D721Med (cell line): ENCODE data around the gene VWDE.

ENCODE experiments used
- DNase-seq: peaks from one replicate; pipeline ENCODE4 v3.0.0; 2011; ENCODE audit warnings: low spot score; ENCODE audit not compliant: insufficient read length
- FAIRE-seq: peaks from 2 replicates; lab custom pipeline; 2011; peaks lifted over from hg19 to GRCh38; lab: Jason Lieb, UNC
- TF ChIP-seq, protein P1 (sequence below): IDR thresholded peaks from 2 replicates; pipeline ENCODE4 v1.5.1; 2012; ENCODE audit warnings: mild to moderate bottlenecking, control low read depth; ENCODE audit not compliant: insufficient read depth; ENCODE audit errors: missing control alignments

Gene VWDE

DNA sequence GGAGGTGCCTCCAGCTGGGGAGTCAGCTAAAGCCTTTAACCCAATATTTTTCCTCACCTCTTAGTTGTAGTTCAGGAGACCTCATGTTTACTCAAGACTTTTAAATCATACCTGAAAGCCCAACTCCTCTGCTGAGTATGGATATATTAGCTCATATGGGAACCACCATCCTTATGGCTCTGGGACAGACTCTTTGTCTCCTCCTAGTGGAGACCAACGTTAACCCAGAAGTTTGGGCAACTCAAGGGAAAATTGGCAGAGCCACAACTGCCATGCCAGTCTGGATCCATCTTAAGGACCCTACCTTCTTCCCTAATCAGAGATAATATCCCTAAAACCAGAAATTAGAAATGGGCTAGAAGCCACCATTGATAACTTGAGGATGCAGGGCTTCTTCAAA lies 111.8 kb downstream of the VWDE start:
- FAIRE-seq (no peak), DNase-seq (no peak)
- TF ChIP-seq, protein P1, sequence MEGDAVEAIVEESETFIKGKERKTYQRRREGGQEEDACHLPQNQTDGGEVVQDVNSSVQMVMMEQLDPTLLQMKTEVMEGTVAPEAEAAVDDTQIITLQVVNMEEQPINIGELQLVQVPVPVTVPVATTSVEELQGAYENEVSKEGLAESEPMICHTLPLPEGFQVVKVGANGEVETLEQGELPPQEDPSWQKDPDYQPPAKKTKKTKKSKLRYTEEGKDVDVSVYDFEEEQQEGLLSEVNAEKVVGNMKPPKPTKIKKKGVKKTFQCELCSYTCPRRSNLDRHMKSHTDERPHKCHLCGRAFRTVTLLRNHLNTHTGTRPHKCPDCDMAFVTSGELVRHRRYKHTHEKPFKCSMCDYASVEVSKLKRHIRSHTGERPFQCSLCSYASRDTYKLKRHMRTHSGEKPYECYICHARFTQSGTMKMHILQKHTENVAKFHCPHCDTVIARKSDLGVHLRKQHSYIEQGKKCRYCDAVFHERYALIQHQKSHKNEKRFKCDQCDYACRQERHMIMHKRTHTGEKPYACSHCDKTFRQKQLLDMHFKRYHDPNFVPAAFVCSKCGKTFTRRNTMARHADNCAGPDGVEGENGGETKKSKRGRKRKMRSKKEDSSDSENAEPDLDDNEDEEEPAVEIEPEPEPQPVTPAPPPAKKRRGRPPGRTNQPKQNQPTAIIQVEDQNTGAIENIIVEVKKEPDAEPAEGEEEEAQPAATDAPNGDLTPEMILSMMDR, result no peak

DNA sequence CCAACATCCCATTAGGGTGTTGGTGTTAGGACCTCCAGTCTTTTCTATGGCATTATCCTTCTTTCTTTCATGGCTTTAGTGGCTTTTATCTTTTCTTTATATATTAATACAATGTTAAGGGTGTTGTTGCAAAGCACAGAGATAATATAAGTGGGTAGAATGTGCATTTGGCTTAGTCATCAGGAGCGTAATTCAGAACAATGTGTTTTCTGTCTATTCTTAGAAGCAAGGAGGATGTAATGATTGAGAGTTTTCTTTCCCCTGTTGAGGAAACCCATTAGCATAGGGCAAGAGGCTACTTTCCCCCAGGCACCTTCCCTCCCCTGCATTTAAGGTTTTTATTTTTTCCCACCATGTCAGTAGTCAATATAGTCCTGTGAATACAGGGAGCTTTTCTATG lies 112.9 kb downstream of the VWDE start:
- DNase-seq, result no peak
- FAIRE-seq, result no peak
- TF ChIP-seq, protein P1, result no peak

DNA sequence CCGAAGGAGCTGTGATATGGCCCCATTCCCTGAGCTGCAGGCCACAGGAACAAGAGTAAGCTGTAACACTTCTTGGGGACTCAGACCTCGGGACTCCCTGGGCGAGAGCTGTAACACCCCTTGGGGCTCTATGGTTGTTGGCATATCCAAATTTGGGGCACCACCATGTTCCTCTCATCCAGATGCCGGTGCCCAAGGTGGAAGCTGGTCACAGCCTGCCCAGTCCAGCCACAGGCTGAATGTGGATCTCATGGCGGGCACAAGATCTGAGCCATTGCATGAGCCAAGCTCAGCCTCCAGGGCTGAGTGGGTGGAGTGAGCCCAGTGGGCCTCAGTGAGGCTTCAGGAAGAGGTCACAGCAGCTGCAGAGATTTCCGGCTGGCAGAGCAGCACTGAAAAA lies 113.7 kb downstream of the VWDE start:
- TF ChIP-seq, protein P1, result no peak
- FAIRE-seq, result no peak
- DNase-seq, result no peak

DNA sequence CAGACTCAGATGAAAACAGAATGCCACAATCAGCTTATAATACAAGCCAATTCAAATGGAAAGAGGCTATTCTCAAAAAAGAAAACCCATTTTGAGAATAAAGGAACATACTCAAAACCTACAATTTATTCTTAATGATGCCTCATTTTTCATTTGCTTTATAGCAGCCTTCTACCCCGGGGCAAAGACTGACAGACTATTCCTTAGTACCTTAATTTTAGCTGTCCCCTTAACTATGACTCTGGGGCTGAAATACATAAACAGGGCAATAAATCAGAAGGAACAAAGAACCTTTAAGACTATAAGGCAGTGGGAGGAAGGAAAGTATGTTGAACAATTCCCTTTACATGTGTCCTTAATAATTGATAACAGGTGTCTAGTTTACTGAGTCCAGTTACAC lies 115.8 kb downstream of the VWDE start:
- DNase-seq (no peak), FAIRE-seq (no peak)
- TF ChIP-seq, protein P1, result no peak

DNA sequence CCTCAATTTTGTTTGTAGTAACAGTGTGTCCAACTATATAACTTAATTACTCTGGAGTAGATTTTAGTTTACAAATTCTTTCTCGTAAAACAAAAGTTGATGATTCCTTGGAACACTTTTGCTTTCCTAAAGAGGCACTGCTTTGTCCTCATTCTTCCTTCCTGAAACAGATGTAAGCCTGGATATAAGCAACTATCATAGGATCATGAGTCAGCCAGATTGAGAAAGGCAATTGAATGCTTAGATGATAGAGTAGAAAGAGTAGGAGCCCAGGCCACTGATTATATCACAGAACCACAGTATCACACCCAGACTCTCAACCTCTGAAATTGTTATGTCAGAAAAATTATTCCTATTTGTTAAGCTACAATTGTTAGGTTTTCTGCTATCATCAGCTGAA lies 122.6 kb downstream of the VWDE start:
- FAIRE-seq (no peak), DNase-seq (no peak)
- TF ChIP-seq, protein P1, result no peak
